Prostate gland (tissue), 2 donors: Measurements from ENCODE around the gene JPH4. TPM values are rescaled to one million over a fixed set of nuclear protein-coding genes. Genes with fewer than 3 reads are reported as not detected.

Source experiments
- DNase-seq: peaks from one replicate; pipeline ENCODE4 v3.0.0-alpha.2; 2019; ENCODE audit warnings: low spot score
- H3K27ac ChIP-seq, 2 donors: fragments of 200-600 bp; sonication (generic); 2 replicates each; pipeline ENCODE4 v1.5.1; 2017 to 2019
- H3K27me3 ChIP-seq: fragments of 200-600 bp; sonication (generic); replicated peaks from 2 replicates; pipeline ENCODE4 v1.5.1; 2019; ENCODE audit not compliant: insufficient read depth
- H3K36me3 ChIP-seq, 2 donors: fragments of 200-600 bp; sonication (generic); 1 replicate in 1 of 2; 2 replicates in 1 of 2; pipeline versions ENCODE4 v1.5.1 to v1.8.1; 2017 to 2019
- H3K4me1 ChIP-seq: fragments of 200-600 bp; sonication (generic); replicated peaks from 2 replicates; pipeline ENCODE4 v1.5.1; 2019
- H3K4me3 ChIP-seq, 2 donors: fragments of 200-600 bp; sonication (generic); 2 replicates each; pipeline ENCODE4 v1.5.1; 2017 to 2019
- H3K9me3 ChIP-seq: fragments of 200-600 bp; sonication (generic); 2 replicates; pipeline ENCODE4 v1.5.1; 2017
- CTCF ChIP-seq, 4 experiments: fragments of 200-600 bp in 2 of 4; fragments of 450-650 bp in 2 of 4; sonication (generic) in 2 of 4; IDR thresholded peaks; 1 replicate in 3 of 4; 2 replicates in 1 of 4; pipeline ENCODE4 v1.5.1; 2016 to 2019; ENCODE audit warnings: antibody characterized with exemption in 4 of 4, mild to moderate bottlenecking in 2 of 4, moderate library complexity in 2 of 4
- POLR2A ChIP-seq: fragments of 450-650 bp; IDR thresholded peaks from one replicate; pipeline ENCODE4 v1.6.1; 2016; ENCODE audit warnings: antibody characterized with exemption, mild to moderate bottlenecking
- POLR2AphosphoS5 ChIP-seq: sonication (generic); formaldehyde crosslinking; IDR thresholded peaks from one replicate; pipeline ENCODE4 v1.6.1; 2017; ENCODE audit warnings: antibody characterized with exemption
- WGBS: methylation state at CpG from one replicate; pipeline ENCODE4 v1.1.5; 2018; 5-methylcytosine and 5-hydroxymethylcytosine counted together
- intact Hi-C: fragments of 100-400 bp; cut with DNase I; formaldehyde crosslinking; loops from one replicate; pipeline ENCODE4 v1.14.2; 2022
- total RNA-seq, 2 donors: library from RNA; depleted of rRNA; stranded (reverse); fragments of >200 nt; gene quantifications; one replicate each; pipeline ENCODE4 v1.1.0, GENCODE V29; 2016

The JPH4 gene
- total RNA-seq: 10 to 100 TPM in 1 of 2 donors, 1 to 10 TPM in 1; 8.5 to 17.8 TPM

GRCh38 chr14:23578560-23579310, at the start of gene JPH4:
Gene JPH4, minus strand, starts transcription at chr14:23578790. Its CDS starts 1,337 bp downstream, at chr14:23577453.
- Histone ChIP-seq H3K27me3 (peaks cover 22% of the 10 kb centered on the region), H3K27ac (peak within 1 kb of the TSS; percentile 26 to 50), H3K4me3 (peak within 1 kb of the TSS; percentile 20 to 25), H3K9me3 (no peaks in the 10 kb centered on the region), H3K36me3 (no peaks in the 10 kb centered on the region), H3K4me1 (no peaks in the 10 kb centered on the region)
- no peak for DNase-seq
- intact Hi-C loops: no loop called here
- 15% methylated on average over 18 of the region's 18 CpGs for WGBS
- TF ChIP-seq POLR2A (no peak), POLR2AphosphoS5 (no peak), CTCF (IDR thresholded peaks at IDR 0.05) (no peak)

GRCh38 chr14:23627961-23628360, 49.4 kb upstream of the JPH4 start:
- H3K36me3 ChIP-seq: no peaks in the 10 kb centered on the region
- WGBS: 87% methylated on average over 6 of the region's 6 CpGs
- intact Hi-C loops: no loop called here
- H3K27me3 ChIP-seq: no peaks in the 10 kb centered on the region
- TF ChIP-seq POLR2A: no peak
- no peak for TF ChIP-seq POLR2AphosphoS5
- no peaks in the 10 kb centered on the region for H3K4me1 ChIP-seq
- H3K27ac ChIP-seq: no peak overlapping the region
- no peak overlapping the region for H3K4me3 ChIP-seq
- H3K9me3 ChIP-seq: no peaks in the 10 kb centered on the region
- DNase-seq: no peak

- Histone ChIP-seq H3K27ac (no peak overlapping the region), H3K4me3 (no peak overlapping the region), H3K27me3 (no peaks in the 10 kb centered on the region), H3K4me1 (no peaks in the 10 kb centered on the region), H3K36me3 (no peaks in the 10 kb centered on the region), H3K9me3 (no peaks in the 10 kb centered on the region)
- DNase-seq: no peak
- no peak for TF ChIP-seq POLR2AphosphoS5
- TF ChIP-seq CTCF (IDR thresholded peaks at IDR 0.05): no peak
- no peak for TF ChIP-seq POLR2A
- intact Hi-C loops: no loop called here
Measured at GRCh38 chr14:23626946-23627345, 48.4 kb upstream of the JPH4 start.

GRCh38 chr14:23624830-23625404, 46.3 kb upstream of the JPH4 start:
- intact Hi-C loops: no loop called here
- Histone ChIP-seq H3K4me3 (no peak overlapping the region), H3K4me1 (no peaks in the 10 kb centered on the region), H3K27ac (no peak overlapping the region), H3K27me3 (no peaks in the 10 kb centered on the region), H3K36me3 (no peaks in the 10 kb centered on the region), H3K9me3 (no peaks in the 10 kb centered on the region)
- DNase-seq: no peak
- TF ChIP-seq CTCF (IDR thresholded peaks at IDR 0.05): no peak
- TF ChIP-seq POLR2A: no peak
- TF ChIP-seq POLR2AphosphoS5: no peak
- WGBS: 97% methylated on average over 3 of the region's 3 CpGs

GRCh38 chr14:23623962-23624361, 45.4 kb upstream of the JPH4 start:
- Histone ChIP-seq H3K4me3 (no peak overlapping the region), H3K27ac (no peak overlapping the region), H3K9me3 (no peaks in the 10 kb centered on the region), H3K36me3 (no peaks in the 10 kb centered on the region), H3K4me1 (no peaks in the 10 kb centered on the region), H3K27me3 (no peaks in the 10 kb centered on the region)
- no peak for DNase-seq
- TF ChIP-seq POLR2A: no peak
- intact Hi-C loops: no loop called here

GRCh38 chr14:23622990-23623389, 44.4 kb upstream of the JPH4 start:
- intact Hi-C loops: no loop called here
- no peaks in the 10 kb centered on the region for H3K9me3 ChIP-seq
- no peak overlapping the region for H3K4me3 ChIP-seq
- 87% methylated on average over 4 of the region's 4 CpGs for WGBS
- DNase-seq: no peak
- H3K27ac ChIP-seq: no peak overlapping the region
- no peaks in the 10 kb centered on the region for H3K4me1 ChIP-seq
- TF ChIP-seq POLR2AphosphoS5: no peak
- TF ChIP-seq POLR2A: no peak
- no peak for TF ChIP-seq CTCF (IDR thresholded peaks at IDR 0.05)
- no peaks in the 10 kb centered on the region for H3K36me3 ChIP-seq
- no peaks in the 10 kb centered on the region for H3K27me3 ChIP-seq
